Right lobe of liver (tissue), 6 donors: Measurements from ENCODE around the gene PRKCA. TPM values are rescaled to one million over a fixed set of nuclear protein-coding genes. Genes with fewer than 3 reads are reported as not detected.
A peak's percentile ranks its signal among the peaks of the same experiment; 100 is the strongest.

ENCODE experiments used
- ATAC-seq, 4 donors: fragments of 200-7000 bp; cut with Tn5 transposase; one replicate each; pipeline ENCODE4 v1.9.1; 2020; ENCODE audit warnings: mild to moderate bottlenecking in 4 of 4, moderate library complexity in 4 of 4
- DNase-seq, 3 donors: peaks; one replicate each; pipeline ENCODE4 v3.0.0-alpha.2; 2020
- H3K27ac ChIP-seq, 3 donors: fragments of 200-600 bp; one replicate each; pipeline ENCODE4 v1.8.0; 2022
- H3K27me3 ChIP-seq, 2 donors: fragments of 200-600 bp; one replicate each; pipeline ENCODE4 v1.8.0; 2022
- H3K36me3 ChIP-seq, 4 donors: fragments of 200-600 bp; sonication (generic) in 1 of 4; one replicate each; pipeline versions ENCODE4 v1.5.1 to v1.8.0; 2017 to 2022; ENCODE audit warnings: control low read depth in 1 of 4
- H3K4me1 ChIP-seq, 4 donors: fragments of 200-600 bp; sonication (generic) in 1 of 4; one replicate each; pipeline versions ENCODE4 v1.5.1 to v1.8.0; 2017 to 2022; ENCODE audit warnings: control low read depth in 1 of 4
- H3K4me3 ChIP-seq, 3 donors: fragments of 200-600 bp; one replicate each; pipeline ENCODE4 v1.8.0; 2022
- H3K9me3 ChIP-seq, 4 donors: fragments of 200-600 bp; sonication (generic) in 1 of 4; one replicate each; pipeline versions ENCODE4 v1.5.1 to v1.8.0; 2017 to 2022; ENCODE audit warnings: control low read depth in 1 of 4
- POLR2A ChIP-seq: fragments of 450-650 bp; IDR thresholded peaks from one replicate; pipeline ENCODE4 v1.6.1; 2017; ENCODE audit warnings: antibody characterized with exemption, mild to moderate bottlenecking
- WGBS: methylation state at CpG from one replicate; pipeline ENCODE4 v1.1.6; 2018; ENCODE audit warnings: low coverage, low lambda C conversion rate; ENCODE audit not compliant: insufficient coverage; ENCODE audit errors: missing lambda C conversion rate; 5-methylcytosine and 5-hydroxymethylcytosine counted together
- intact Hi-C, 2 donors: fragments of 100-400 bp; cut with DNase I; formaldehyde crosslinking; loops; one replicate each; pipeline versions ENCODE4 v1.11.2 to v1.14.1; 2022
- total RNA-seq, 6 experiments: library from RNA; depleted of rRNA in 2 of 6; stranded (reverse); fragments of >200 nt in 2 of 6; fragmentation: NEBNext Ultra II Directional in 3 of 6; extraction: Animal tissue kit (Norgen Biotek cat#: 25700) in 3 of 6; gene quantifications; one replicate each; pipeline versions ENCODE4 v1.1.0 to v1.2.4, GENCODE V29; 2016 to 2023
- TF ChIP-seq, protein P1 (sequence below), 4 donors: fragments of 200-600 bp in 3 of 4; fragments of 450-650 bp in 1 of 4; IDR thresholded peaks; one replicate each; pipeline versions ENCODE4 v1.5.1 to v1.8.0; 2016 to 2022; ENCODE audit warnings: antibody characterized with exemption in 4 of 4, mild to moderate bottlenecking in 2 of 4
- donor health status: DM: no; HTN: yes; CAD: no.
- donor health status: DM: no; HTN: no; CAD: no.
- donor health status: DM: no; HTN: no; CAD: no.
- donor health status: DM: no; HTN: yes; CAD: no.
- donor health status: DM: no; HTN: yes; CAD: no.

Gene PRKCA
- total RNA-seq, 6 experiments from 2014 or later: 11.7 to 23.0 (median 18.7) TPM

DNA sequence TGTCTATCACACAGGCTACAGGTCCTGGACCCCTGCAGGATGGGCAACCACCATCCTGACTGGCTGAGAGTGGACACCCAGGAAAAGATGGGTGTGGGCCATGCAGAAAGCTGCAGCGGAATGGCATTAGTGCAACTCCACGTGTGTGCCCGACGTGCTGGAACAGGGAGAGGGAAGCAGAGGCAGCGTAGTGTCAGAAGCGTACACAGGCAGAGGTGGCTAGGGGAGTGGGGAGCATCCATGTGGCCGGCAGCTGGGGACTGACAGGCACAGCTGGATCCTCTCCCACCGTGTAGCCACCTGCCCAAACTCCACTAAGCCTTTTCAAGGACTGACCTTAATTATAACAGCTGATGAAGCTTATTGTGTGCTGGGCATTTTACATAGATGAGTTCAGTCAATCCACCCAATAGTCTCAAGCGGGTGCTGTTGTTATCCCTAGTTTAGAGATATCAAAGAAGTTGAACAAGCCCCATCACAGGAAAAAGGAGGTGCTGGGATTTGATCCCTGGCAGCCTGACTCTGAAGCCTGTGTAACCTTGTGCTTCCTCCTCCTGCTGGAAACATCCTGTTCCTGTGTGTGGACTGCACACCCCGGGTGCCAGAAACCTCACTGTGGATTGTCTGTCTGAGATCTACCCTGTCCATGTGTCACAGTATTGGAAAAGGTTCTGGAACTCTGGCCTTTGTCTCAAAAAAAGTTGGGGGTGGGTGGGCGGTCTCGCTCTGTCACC lies 114.0 kb downstream of the PRKCA start:
- Histone ChIP-seq H3K27ac (no peak overlapping the region), H3K9me3 (no peaks in the 10 kb centered on the region), H3K36me3 (no peaks in the 10 kb centered on the region), H3K4me1 (peaks cover 0 to 51% (median 15%) of the 10 kb centered on the region in 4 donors), H3K27me3 (no peaks in the 10 kb centered on the region), H3K4me3 (no peak overlapping the region)
- DNase-seq (no peak), ATAC-seq (peak; percentile 20 to 55 (median 32))
- no peak for TF ChIP-seq POLR2A
- TF ChIP-seq, protein P1, sequence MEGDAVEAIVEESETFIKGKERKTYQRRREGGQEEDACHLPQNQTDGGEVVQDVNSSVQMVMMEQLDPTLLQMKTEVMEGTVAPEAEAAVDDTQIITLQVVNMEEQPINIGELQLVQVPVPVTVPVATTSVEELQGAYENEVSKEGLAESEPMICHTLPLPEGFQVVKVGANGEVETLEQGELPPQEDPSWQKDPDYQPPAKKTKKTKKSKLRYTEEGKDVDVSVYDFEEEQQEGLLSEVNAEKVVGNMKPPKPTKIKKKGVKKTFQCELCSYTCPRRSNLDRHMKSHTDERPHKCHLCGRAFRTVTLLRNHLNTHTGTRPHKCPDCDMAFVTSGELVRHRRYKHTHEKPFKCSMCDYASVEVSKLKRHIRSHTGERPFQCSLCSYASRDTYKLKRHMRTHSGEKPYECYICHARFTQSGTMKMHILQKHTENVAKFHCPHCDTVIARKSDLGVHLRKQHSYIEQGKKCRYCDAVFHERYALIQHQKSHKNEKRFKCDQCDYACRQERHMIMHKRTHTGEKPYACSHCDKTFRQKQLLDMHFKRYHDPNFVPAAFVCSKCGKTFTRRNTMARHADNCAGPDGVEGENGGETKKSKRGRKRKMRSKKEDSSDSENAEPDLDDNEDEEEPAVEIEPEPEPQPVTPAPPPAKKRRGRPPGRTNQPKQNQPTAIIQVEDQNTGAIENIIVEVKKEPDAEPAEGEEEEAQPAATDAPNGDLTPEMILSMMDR (IDR thresholded peaks at IDR 0.05): no peak
- 73% methylated on average over 8 of the region's 12 CpGs for WGBS
- intact Hi-C loops: no loop called here

GRCh38 chr17:66417300-66417719 lies 114.9 kb downstream of the PRKCA start:
- no peaks in the 10 kb centered on the region for H3K27me3 ChIP-seq
- no peaks in the 10 kb centered on the region for H3K9me3 ChIP-seq
- ATAC-seq (peak; percentile 49 to 64 (median 58)), DNase-seq (no peak)
- H3K4me1 ChIP-seq: peaks cover 0 to 59% (median 15%) of the 10 kb centered on the region in 4 donors
- WGBS: 29% methylated on average over 1 of the region's 2 CpGs
- intact Hi-C loops: no loop called here
- no peak overlapping the region for H3K4me3 ChIP-seq
- no peak for TF ChIP-seq POLR2A
- TF ChIP-seq, protein P1 (IDR thresholded peaks at IDR 0.05): no peak
- no peaks in the 10 kb centered on the region for H3K36me3 ChIP-seq
- H3K27ac ChIP-seq: no peak overlapping the region

DNA sequence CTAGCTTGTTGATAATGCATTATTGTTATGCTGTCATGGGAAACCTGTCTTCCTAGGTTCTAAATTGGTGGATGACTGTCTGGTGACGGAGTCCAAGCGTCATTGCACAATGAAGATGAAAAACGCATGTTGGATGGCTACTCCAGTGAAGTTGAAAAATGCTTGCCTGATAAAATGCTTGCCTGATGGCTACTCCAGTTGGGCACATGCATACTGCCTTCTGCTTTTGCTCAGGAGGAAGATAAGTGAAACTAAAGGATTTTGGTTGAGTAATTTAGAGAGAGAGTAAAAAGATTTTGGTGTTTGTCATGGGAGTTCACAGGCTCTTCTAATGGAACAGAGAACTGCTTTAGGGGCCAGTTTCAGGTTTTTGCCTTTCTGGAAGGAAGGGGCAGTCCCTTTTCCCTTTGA lies 118.6 kb downstream of the PRKCA start:
- intact Hi-C loops: no loop called here
- DNase-seq (no peak), ATAC-seq (peak in 3 of 4 donors; percentile 16 to 55 (median 24))
- Histone ChIP-seq H3K27me3 (no peaks in the 10 kb centered on the region), H3K36me3 (no peaks in the 10 kb centered on the region), H3K9me3 (no peaks in the 10 kb centered on the region), H3K27ac (no peak overlapping the region), H3K4me3 (no peak overlapping the region), H3K4me1 (peaks cover 0 to 37% (median 9%) of the 10 kb centered on the region in 4 donors)
- whole genome bisulfite sequencing: 69% methylated on average over 2 of the region's 3 CpGs
- no peak for TF ChIP-seq POLR2A
- TF ChIP-seq, protein P1 (IDR thresholded peaks at IDR 0.05): no peak

GRCh38 chr17:66422186-66422585 lies 119.8 kb downstream of the PRKCA start:
- no peaks in the 10 kb centered on the region for H3K27me3 ChIP-seq
- DNase-seq (no peak), ATAC-seq (peak in 1 of 4 donors; percentile 27)
- no peak overlapping the region for H3K27ac ChIP-seq
- H3K4me1 ChIP-seq: peaks cover 0 to 25% (median 3%) of the 10 kb centered on the region in 4 donors
- H3K4me3 ChIP-seq: no peak overlapping the region
- no peak for TF ChIP-seq POLR2A
- TF ChIP-seq, protein P1 (IDR thresholded peaks at IDR 0.05): no peak
- 57% methylated on average over 2 of the region's 2 CpGs for WGBS
- intact Hi-C loops: no loop called here
- no peaks in the 10 kb centered on the region for H3K9me3 ChIP-seq
- no peaks in the 10 kb centered on the region for H3K36me3 ChIP-seq
